NCI-H1048 (cell line): ENCODE data around the gene C16orf89.
"Not testable (repeated sequence)": the region's sequence is repeated elsewhere in the genome, so short reads cannot be mapped to it uniquely, and the experiment has no call there.

Source experiments
- DNase-seq: peaks from one replicate; lab custom pipeline; 2025; lab: John Stamatoyannopoulos, UW

The C16orf89 gene

GRCh38 chr16:5084099-5084731 is 18.5 kb upstream of the C16orf89 start:
- not testable (repeated sequence) for DNase-seq

- not testable (repeated sequence) for DNase-seq
These were observed 17.9 kb upstream of the C16orf89 start for GRCh38 chr16:5083646-5084045.

DNA sequence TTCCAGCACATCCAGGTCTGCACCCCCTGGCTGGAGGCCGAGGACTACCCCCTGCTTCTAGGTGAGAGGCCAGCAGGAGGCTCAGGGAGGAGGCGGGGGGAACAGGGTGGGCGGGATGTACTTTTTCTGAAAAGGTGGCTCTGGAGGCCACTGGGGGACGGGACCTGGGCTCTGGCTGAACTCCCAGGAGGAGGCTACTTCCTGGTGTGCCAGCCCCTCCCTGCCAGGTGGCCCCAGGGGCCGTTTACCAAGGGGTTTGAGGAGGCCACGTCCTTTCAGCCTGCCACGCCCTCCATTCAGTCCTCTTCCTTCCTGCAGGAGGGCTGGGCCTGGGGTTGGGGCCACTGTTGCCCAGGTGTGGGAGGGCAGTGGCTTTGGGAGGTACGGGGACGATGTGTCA is 15.2 kb upstream of the C16orf89 start:
- not testable (repeated sequence) for DNase-seq

GRCh38 chr16:5080461-5080860 is 14.7 kb upstream of the C16orf89 start:
- not testable (repeated sequence) for DNase-seq

DNA sequence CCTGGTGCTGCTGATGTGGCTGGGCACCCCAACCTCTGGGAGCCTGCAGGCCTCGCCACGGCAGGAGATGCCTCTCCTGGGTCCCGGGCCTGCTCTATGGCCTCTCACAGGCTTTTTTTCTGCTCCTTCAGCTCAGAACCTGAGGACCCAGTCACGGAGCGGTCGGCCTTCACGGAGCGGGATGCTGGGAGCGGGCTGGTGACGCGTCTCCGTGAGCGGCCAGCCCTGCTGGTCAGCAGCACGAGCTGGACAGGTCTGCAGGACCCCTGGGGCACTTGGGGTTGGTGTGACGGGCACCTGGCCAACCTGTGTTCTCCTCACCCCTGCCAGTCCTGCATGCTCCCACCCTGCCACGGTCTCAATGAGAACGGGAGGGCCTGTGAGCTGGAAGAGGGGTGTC is 12.9 kb upstream of the C16orf89 start:
- DNase-seq, result no peak

DNA sequence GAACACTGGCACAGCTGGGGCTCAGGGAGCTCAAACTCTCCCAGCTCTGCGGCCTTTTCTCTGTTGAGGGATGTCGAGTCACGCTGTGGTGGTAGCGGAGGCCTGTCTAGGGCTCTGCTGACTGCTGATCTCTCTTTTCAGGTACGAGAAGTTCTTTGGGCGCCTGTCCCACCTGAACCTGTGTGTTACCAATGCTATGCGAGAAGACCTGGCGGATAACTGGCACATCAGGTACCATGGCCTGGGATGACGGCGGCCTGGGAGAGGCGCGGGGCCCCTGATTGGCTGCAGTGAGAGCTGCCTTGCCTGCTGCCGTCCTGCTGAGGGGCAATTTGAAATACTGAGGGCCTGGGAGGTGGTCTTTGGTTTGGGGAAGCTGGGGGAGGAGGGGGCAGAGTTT is 11.5 kb upstream of the C16orf89 start:
- DNase-seq, result no peak

GRCh38 chr16:5075637-5076036 is 9.9 kb upstream of the C16orf89 start:
- DNase-seq, result no peak

DNA sequence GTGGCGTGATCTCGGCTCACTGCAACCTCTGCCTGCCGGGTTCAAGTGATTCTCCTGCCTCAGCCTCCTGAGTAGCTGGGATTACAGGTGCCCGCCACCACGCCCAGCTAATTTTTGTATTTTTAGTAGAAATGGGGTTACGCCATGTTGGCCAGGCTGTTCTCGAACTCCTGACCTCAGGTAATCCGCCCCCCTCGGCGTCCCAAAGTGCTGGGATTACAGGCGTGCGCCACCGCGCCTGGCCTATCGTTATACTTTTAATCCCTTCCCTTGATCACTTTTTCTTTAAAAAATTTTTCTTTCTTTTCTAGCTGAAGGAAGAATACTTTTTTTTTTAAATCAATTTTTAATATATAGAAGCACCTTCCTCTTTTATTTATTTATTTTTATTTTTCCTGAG is 8.0 kb upstream of the C16orf89 start:
- DNase-seq, result not testable (repeated sequence)

- DNase-seq, result no peak
These were observed 7.5 kb upstream of the C16orf89 start for GRCh38 chr16:5073279-5073629.

- DNase-seq, result no peak
These were observed 6.8 kb upstream of the C16orf89 start for GRCh38 chr16:5072334-5073278.

DNA sequence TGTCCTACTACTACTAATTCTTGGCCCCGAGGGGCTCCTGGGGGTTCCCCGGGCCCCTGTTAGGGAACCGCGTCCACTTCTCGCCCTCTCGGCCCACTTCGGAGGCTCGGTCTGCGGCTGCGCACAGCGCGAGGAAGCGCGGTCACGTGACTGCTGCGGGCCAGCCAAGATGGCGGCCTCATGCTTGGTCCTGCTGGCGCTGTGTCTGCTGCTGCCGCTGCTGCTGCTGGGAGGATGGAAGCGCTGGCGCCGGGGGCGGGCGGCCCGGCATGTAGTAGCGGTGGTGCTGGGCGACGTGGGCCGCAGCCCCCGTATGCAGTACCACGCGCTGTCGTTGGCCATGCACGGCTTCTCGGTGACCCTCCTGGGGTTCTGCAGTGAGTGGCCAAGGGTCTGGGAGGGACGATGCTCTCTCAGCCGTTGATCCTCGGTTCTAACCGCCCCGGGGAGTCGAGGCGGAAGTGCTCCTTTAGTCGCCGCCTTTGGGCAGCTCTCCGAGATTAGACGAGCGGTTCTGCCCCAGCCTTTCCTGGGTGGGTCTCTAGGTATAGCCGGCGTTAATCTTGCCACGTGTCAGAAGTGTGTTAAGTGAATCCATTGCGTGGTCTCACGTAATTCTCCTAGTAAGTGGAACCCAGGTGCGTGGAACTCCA is 6.1 kb upstream of the C16orf89 start, which contains the start of gene ALG1:
TSS of gene ALG1 (plus strand) at position 163 of the 653 bp plus-strand sequence. CDS start at position 170, 7 bp downstream.
- DNase-seq, result peak; percentile 19

- DNase-seq, result no peak
These were observed 5.6 kb upstream of the C16orf89 start for GRCh38 chr16:5071341-5071680.

DNA sequence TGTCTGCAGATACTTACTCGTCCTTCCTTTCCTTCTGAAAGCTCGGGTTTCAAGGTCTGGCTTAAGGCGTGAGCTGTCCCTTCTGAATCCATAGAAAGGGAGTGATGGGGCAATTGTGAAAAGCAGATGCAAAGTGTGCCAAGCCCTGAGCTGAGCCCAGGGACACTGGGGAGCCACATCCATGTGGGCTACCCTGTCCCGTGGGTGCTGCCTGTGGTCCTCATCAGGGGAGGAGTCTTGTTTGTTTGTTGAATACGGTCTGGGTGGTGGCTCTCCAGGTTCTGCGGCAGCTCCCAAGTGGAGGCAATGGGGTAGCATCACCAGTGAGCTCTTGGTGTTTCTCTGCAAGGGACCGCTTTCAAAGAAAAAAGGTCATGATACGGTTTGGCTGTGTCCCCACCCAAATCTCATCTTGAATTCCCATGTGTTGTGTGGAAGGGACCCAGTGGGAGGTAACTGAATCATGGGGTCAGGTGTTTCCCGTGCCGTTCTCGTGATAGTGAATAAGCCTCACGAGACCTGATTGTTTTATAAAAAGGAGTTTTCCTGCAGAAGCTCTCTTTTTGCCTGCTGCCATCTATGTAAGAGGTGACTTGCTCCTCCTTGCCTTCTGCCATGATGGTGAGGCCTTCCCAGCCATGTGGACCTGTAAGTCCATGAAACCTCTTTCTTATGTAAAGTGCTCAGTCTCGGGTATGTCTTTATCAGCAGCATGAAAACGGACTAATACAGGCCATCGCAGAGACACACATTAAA is 4.9 kb upstream of the C16orf89 start:
- DNase-seq, result no peak

- no peak for DNase-seq
These were observed 4.1 kb upstream of the C16orf89 start for GRCh38 chr16:5069854-5070253.

DNA sequence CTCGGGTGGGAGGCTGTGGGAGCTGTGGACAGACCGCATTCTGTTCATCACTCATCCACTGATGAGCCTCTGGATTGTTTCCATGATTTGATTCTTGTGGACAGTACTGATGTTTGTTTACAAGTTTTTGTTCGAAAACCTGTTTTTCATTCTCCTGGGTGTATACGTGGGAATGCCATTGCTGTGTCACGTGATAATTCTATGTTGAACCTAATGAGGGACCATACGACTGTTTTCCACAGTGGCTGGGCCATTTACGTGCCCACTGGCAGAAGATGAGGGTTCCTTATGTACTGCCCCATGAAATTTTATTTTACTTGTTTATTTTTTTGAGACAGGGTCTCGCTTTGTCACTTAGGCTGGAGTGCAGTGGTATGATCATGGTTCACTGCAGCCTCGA is 3.3 kb upstream of the C16orf89 start:
- DNase-seq, result no peak

DNA sequence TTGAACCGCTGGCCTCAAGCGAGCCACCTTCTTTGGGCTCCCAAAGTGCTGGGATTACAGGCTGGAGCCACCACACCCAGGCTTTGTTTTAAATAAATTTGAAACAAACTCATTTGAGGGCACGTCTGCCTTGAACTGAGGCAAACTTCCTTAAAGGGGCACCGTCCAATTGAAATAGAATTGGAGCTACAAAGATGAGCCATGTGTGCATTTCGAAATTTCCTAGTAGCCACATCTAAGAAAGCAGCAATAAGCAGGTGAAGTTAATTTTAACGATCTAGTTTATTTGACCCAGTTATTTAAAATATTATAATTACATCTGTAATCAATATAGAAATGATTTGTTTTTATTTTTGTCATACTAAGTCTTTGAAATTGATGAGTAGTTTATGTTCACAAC is 755 bp upstream of the C16orf89 start:
- no peak for DNase-seq

GRCh38 chr16:5065326-5065725 is 430 bp downstream of the C16orf89 start:
- no peak for DNase-seq

DNA sequence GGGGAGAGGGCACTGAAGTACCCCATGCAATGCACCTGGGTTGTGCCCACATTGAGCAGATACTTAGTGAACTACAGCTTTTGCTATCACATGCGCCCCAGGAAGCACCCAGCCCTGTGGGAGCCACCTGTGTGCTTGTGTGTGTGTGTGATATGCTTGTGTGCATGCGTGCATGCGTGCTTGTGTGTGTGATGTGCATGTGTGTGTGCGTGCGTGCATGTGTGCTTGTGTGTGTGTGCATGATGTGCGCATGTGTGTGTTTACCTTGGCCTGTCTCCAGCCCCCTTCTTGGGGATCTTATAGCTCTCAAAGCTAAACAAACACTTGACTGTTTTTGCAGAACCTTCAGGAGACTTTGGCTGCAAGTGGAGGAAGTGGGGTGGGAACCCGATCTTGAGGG is 841 bp downstream of the C16orf89 start:
- DNase-seq, result no peak

- DNase-seq, result no peak
These were observed 2.7 kb downstream of the C16orf89 start for GRCh38 chr16:5062790-5063765.

DNA sequence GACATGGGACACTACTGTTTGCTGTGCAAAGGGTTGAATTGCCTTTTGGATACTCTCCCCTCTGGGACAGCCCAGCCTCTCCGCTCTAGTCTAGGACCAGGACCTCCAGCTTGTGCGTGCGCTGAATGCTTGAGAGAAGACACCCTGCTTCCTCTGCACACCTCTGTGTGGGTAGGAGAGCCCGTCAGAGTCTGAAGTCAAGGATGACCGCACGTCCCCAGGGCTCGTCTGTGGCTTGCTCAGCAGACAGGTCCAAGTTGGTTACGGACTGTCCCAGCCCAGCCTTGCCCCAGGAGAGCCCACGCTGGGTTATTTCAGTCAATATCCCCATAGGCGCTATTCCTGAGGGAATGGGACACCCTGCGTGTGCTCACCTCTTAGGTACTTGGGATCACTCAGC is 3.7 kb downstream of the C16orf89 start:
- no peak for DNase-seq

- DNase-seq, result no peak
These were observed 5.6 kb downstream of the C16orf89 start for GRCh38 chr16:5060073-5060641.
